Panc1 (cell line): ENCODE results near the gene MCEE. TPM values are rescaled to one million over a fixed set of nuclear protein-coding genes. Genes with fewer than 3 reads are reported as not detected.

ENCODE experiments used
- ATAC-seq: fragments of 200-7000 bp; cut with Tn5 transposase; 2 replicates; pipeline ENCODE4 v1.9.1; 2020; ENCODE audit warnings: mild to moderate bottlenecking, moderate library complexity
- BruUV-seq: library from RNA; stranded (reverse); fragments of 400-500 nt; replicated peaks from 2 replicates; lab custom pipeline; 2021; lab: Mats Ljungman, UMichigan
- CTCF ChIA-PET: fragments of 300-600 bp; sonication (Branson Sonifier 250); formaldehyde crosslinking; loops from one replicate; lab custom pipeline; 2022; ENCODE audit warnings: antibody characterized with exemption; lab: Charles Lee
- POLR2A ChIA-PET: fragments of 300-600 bp; sonication (Branson Sonifier 250); formaldehyde crosslinking; loops from one replicate; lab custom pipeline; 2022; ENCODE audit warnings: antibody characterized with exemption; lab: Charles Lee
- DNase-seq: peaks from one replicate; pipeline ENCODE4 v3.0.0-alpha.2; 2010; ENCODE audit warnings: low read depth, low spot score
- H3K27ac ChIP-seq: 2 replicates; pipeline ENCODE4 v1.5.1; 2011; ENCODE audit warnings: mild to moderate bottlenecking, low read length, inconsistent platforms
- H3K27me3 ChIP-seq: fragments of 200-500 bp; sonication (Bioruptor generic); 2 replicates; pipeline ENCODE4 v1.6.0; 2014; ENCODE audit warnings: low read length, inconsistent platforms; ENCODE audit not compliant: control insufficient read depth, insufficient read depth
- H3K36me3 ChIP-seq: fragments of 200-500 bp; sonication (Bioruptor generic); 2 replicates; pipeline ENCODE4 v1.5.1; 2014; ENCODE audit warnings: inconsistent platforms, mild to moderate bottlenecking, low read length, moderate library complexity; ENCODE audit not compliant: control insufficient read depth, insufficient read depth
- H3K4me1 ChIP-seq: 2 replicates; pipeline ENCODE4 v1.5.1; 2011; ENCODE audit warnings: inconsistent platforms, mild to moderate bottlenecking, low read length, moderate library complexity; ENCODE audit not compliant: control insufficient read depth, insufficient read depth
- H3K4me3 ChIP-seq, 2 experiments: 2 replicates each; pipeline ENCODE4 v1.5.1; 2011 to 2012; ENCODE audit warnings: low read depth in 2 of 2, low read length in 2 of 2, mild to moderate bottlenecking in 2 of 2, inconsistent platforms in 1 of 2, moderate library complexity in 1 of 2
- H3K9me3 ChIP-seq: fragments of 200-500 bp; sonication (Bioruptor generic); 2 replicates; pipeline ENCODE4 v1.5.1; 2014; ENCODE audit warnings: low read depth, mild to moderate bottlenecking, inconsistent platforms, low read length, moderate library complexity; ENCODE audit not compliant: control insufficient read depth, insufficient read depth
- CTCF ChIP-seq: fragments of 450-650 bp; IDR thresholded peaks from 2 replicates; pipeline ENCODE4 v1.5.1; 2017; ENCODE audit warnings: mild to moderate bottlenecking
- POLR2AphosphoS5 ChIP-seq: IDR thresholded peaks from 2 replicates; pipeline ENCODE4 v1.6.1; 2012; ENCODE audit warnings: mild to moderate bottlenecking, low read depth, low read length, moderate library complexity
- REST ChIP-seq, 2 experiments: IDR thresholded peaks; 2 replicates each; pipeline ENCODE4 v1.6.1; 2011 to 2012; ENCODE audit warnings: low read depth in 2 of 2, control low read depth in 1 of 2, low read length in 1 of 2, mild to moderate bottlenecking in 1 of 2, moderate library complexity in 1 of 2; ENCODE audit not compliant: insufficient read depth in 1 of 2
- SIN3A ChIP-seq: IDR thresholded peaks from 2 replicates; pipeline ENCODE4 v1.6.1; 2012; ENCODE audit warnings: low read depth, mild to moderate bottlenecking, low read length, moderate library complexity, borderline replicate concordance; ENCODE audit not compliant: insufficient read depth
- TCF7L2 ChIP-seq: IDR thresholded peaks from 2 replicates; pipeline ENCODE4 v1.6.1; 2011; ENCODE audit warnings: mild to moderate bottlenecking, low read depth, low read length, inconsistent platforms
- in situ Hi-C: cut with HindIII; loops from 2 replicates; pipeline ENCODE4 v1.10.0; 2016; ENCODE audit warnings: low sequenced_read_pairs, low pct_unique_long_range_greater_than_20kb
- intact Hi-C: fragments of 100-400 bp; cut with micrococcal nuclease; formaldehyde crosslinking; loops from one replicate; pipeline ENCODE4 v1.10.0; 2022; ENCODE audit not compliant: unreplicated experiment
- total RNA-seq: library from RNA; stranded (reverse); gene quantifications from one replicate; pipeline ENCODE4 v1.2.1, GENCODE V29; 2021; ENCODE audit not compliant: unreplicated experiment

MCEE gene
- total RNA-seq, 1 experiment from 2014 or later = 4.8 TPM

- Histone ChIP-seq H3K36me3 (no peaks in the 10 kb centered on the region; the same call in 1 of the 2 replicates), H3K27me3 (peaks cover 9% of the 10 kb centered on the region), H3K4me1 (peaks cover 1% of the 10 kb centered on the region), H3K27ac (no peak overlapping the region), H3K9me3 (no peaks in the 10 kb centered on the region), H3K4me3 (no peak overlapping the region)
- intact Hi-C loops (no loop called here), in situ Hi-C loops (no loop called here)
- TF ChIP-seq CTCF (no peak), SIN3A (no peak), REST (IDR thresholded peaks at IDR 0.05; ENCODE audit: insufficient read depth in 1 of 2, low read depth in 2 of 2, low read length in 1 of 2) (no peak), TCF7L2 (no peak), POLR2AphosphoS5 (no peak)
- POLR2A ChIA-PET = no interaction called here
- no TSS peak for BruUV-seq
- CTCF ChIA-PET = no interaction called here
- ATAC-seq (no peak), DNase-seq (no peak)
Observed at GRCh38 chr2:71064110-71064611, 65.9 kb downstream of the MCEE start.

- no peak overlapping the region for H3K27ac ChIP-seq
- ChIA-PET POLR2A (no interaction called here), CTCF (interaction anchor here (0.6 kb wide), 1 partner anchor 65 kb away, joined by 4 read pairs; no protein-coding TSS in a partner anchor)
- H3K36me3 ChIP-seq = no peaks in the 10 kb centered on the region
- peaks cover 9% of the 10 kb centered on the region for H3K27me3 ChIP-seq
- no peak for ATAC-seq
- TF ChIP-seq SIN3A (no peak), REST (IDR thresholded peaks at IDR 0.05; ENCODE audit: insufficient read depth in 1 of 2, low read depth in 2 of 2, low read length in 1 of 2) (no peak), TCF7L2 (no peak), CTCF (no peak), POLR2AphosphoS5 (no peak)
- in situ Hi-C loops = no loop called here
- no peak for DNase-seq
- H3K4me1 ChIP-seq = no peaks in the 10 kb centered on the region
- intact Hi-C loops = no loop called here
- BruUV-seq = no TSS peak
- H3K4me3 ChIP-seq = no peak overlapping the region
- no peaks in the 10 kb centered on the region for H3K9me3 ChIP-seq
Observed at GRCh38 chr2:71063216-71063615, 66.8 kb downstream of the MCEE start.
